Measurements from ENCODE around the gene DGKB.

DNA sequence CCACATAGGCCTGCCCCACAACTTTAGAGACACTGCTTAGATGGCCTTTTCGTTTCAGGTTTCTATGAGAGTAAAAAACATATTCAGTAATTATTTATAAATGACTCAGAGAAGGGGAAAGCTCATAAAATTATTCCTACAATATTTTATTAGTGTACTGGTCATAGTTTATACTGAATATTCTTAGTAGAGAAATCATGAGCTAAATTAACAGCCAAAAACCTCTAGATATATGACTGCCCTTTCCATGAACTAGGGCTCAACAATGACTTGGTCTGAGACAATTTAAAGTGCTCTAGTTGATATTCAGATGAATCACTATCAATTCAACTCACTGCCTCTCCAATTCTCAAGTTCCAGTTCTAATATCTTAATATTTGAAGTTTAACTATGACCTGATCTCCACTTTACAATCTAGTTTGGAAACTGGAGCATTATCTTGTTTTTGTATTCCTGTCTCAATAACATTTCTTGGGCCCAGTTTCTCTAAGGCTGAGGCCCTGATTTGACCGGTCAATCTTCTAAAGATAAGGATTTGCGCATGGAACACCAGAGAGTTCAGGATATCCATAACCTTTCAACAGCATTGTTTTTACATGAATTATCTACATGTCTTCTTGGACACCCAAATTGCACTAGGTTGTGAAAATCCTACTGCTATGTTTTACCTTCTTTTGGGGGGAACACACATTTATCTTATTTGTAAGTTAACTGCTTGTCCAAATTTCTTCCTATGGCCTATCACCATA lies 141.6 kb downstream of the DGKB start:
- TF ChIP-seq SP1 (IDR thresholded peaks at IDR 0.05) (no peak), ZNF384 (IDR thresholded peaks at IDR 0.05) (no peak), ELF4 (IDR thresholded peaks at IDR 0.05) (no peak), FOXK2 (IDR thresholded peaks at IDR 0.05) (no peak), FOXM1 (IDR thresholded peaks at IDR 0.05; ENCODE audit: borderline replicate concordance) (no peak), FOXA1 (IDR thresholded peaks at IDR 0.05) (no peak), LEF1 (IDR thresholded peaks at IDR 0.05; ENCODE audit: borderline replicate concordance) (no peak), BHLHE40 (IDR thresholded peaks at IDR 0.05; ENCODE audit: borderline replicate concordance) (no peak), L3MBTL2 (conservative IDR thresholded peaks at IDR 0.05) (no peak)

Data from HEK293T (cell line).